Endodermal cell (in vitro differentiated cells): ENCODE results near the gene P4HA1. TPM values are rescaled to one million over a fixed set of nuclear protein-coding genes. Genes with fewer than 3 reads are reported as not detected.
A peak's percentile ranks its signal among the peaks of the same experiment; 100 is the strongest.
"Not testable (repeated sequence)": the region's sequence is repeated elsewhere in the genome, so short reads cannot be mapped to it uniquely, and the experiment has no call there.

Experiments used
- DNase-seq: peaks from one replicate; pipeline ENCODE4 v3.0.0-alpha.2; 2017
- H3K27ac ChIP-seq: 2 replicates; pipeline ENCODE4 v1.5.1; 2013; ENCODE audit warnings: mild to moderate bottlenecking, low read depth, low read length, moderate library complexity
- H3K27me3 ChIP-seq: 2 replicates; pipeline ENCODE4 v1.6.1; 2013; ENCODE audit warnings: mild to moderate bottlenecking, low read length, moderate library complexity; ENCODE audit not compliant: insufficient read depth, control insufficient read depth, poor library complexity, severe bottlenecking
- H3K36me3 ChIP-seq: 2 replicates; pipeline ENCODE4 v1.7.0; 2013; ENCODE audit warnings: mild to moderate bottlenecking, low read length, moderate library complexity; ENCODE audit not compliant: control insufficient read depth, insufficient read depth
- H3K4me1 ChIP-seq: one replicate; pipeline ENCODE4 v1.7.0; 2013; ENCODE audit warnings: low read length; ENCODE audit not compliant: control insufficient read depth, insufficient read depth
- H3K4me3 ChIP-seq: 2 replicates; pipeline ENCODE4 v1.5.1; 2013; ENCODE audit warnings: mild to moderate bottlenecking, low read length, moderate library complexity
- H3K9ac ChIP-seq: 2 replicates; pipeline ENCODE4 v1.6.1; 2013; ENCODE audit warnings: mild to moderate bottlenecking, low read length, moderate library complexity; ENCODE audit not compliant: poor library complexity, severe bottlenecking; ENCODE audit errors: extremely low read depth
- H3K9me3 ChIP-seq: 2 replicates; pipeline ENCODE4 v1.6.1; 2013; ENCODE audit warnings: mild to moderate bottlenecking, low read length, moderate library complexity; ENCODE audit not compliant: control insufficient read depth
- H3K27ac Mint-ChIP-seq: 2 replicates; pipeline ENCODE4 v1.8.0; 2020; ENCODE audit warnings: mixed read lengths
- H3K27me3 Mint-ChIP-seq: 2 replicates; pipeline ENCODE4 v1.8.0; 2021; ENCODE audit warnings: mild to moderate bottlenecking, mixed read lengths; ENCODE audit not compliant: insufficient read depth
- H3K36me3 Mint-ChIP-seq: 2 replicates; pipeline ENCODE4 v1.8.0; 2020; ENCODE audit warnings: low read depth, mixed read lengths
- H3K4me1 Mint-ChIP-seq: 2 replicates; pipeline ENCODE4 v1.8.0; 2020; ENCODE audit warnings: mixed read lengths
- H3K4me3 Mint-ChIP-seq: 2 replicates; pipeline ENCODE4 v1.8.0; 2020; ENCODE audit warnings: mild to moderate bottlenecking, moderate library complexity, mixed read lengths
- H3K9me3 Mint-ChIP-seq: 2 replicates; pipeline ENCODE4 v1.8.0; 2020; ENCODE audit warnings: mild to moderate bottlenecking, mixed read lengths
- WGBS, 2 experiments: methylation state at CpG; one replicate each; pipeline versions ENCODE4 v1.1.5 to v1.1.7; 2013; ENCODE audit warnings: missing lambda C conversion rate in 2 of 2, mixed read lengths in 1 of 2; ENCODE audit not compliant: insufficient coverage in 1 of 2, insufficient read length in 1 of 2; 5-methylcytosine and 5-hydroxymethylcytosine counted together
- total RNA-seq, 2 donors: library from RNA; stranded (reverse); fragmentation: NEBNext Ultra II Directional in 1 of 2; extraction: Animal tissue kit (Norgen Biotek cat#: 25700) in 1 of 2; gene quantifications; 2 replicates in 1 of 2; 3 replicates in 1 of 2; pipeline ENCODE4 v1.2.1, GENCODE V29; 2021
- TF ChIP-seq, protein P1 (sequence below): fragments of 200-600 bp; sonication (generic); conservative IDR thresholded peaks from 2 replicates; pipeline ENCODE4 v1.5.0; 2021; ENCODE audit warnings: antibody characterized with exemption, mild to moderate bottlenecking

P4HA1 gene
- total RNA-seq, 2 donors from 2014 or later: 45.1 to 46.9 TPM

DNA sequence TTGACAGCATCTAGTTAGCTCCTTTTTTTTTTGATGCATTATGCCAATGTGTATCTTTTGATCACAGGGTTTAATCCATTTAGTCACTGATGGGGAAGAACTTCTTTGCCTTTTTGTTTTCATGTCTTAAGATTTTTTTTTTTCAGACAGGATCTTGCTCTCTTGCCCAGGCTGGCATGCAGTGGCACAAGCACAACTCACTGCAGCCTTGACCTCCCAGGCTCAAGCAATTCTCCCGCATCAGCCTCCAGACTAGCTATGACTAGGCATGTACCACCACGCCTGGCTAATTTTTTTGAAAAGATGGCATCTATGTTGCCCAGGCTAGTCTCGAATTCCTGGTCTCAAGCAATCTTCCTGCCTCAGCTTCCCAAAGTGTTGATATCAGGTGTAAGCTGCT is 95.7 kb downstream of the P4HA1 start:
- DNase-seq: no peak
- H3K9me3 ChIP-seq: peaks cover 9% of the 10 kb centered on the region
- H3K4me3 ChIP-seq: no peak overlapping the region
- Mint-ChIP-seq H3K27me3 (no peaks in the 10 kb centered on the region), H3K4me1 (no peaks in the 10 kb centered on the region), H3K4me3 (no peak overlapping the region), H3K36me3 (peaks cover 9% of the 10 kb centered on the region), H3K9me3 (peaks cover 11% of the 10 kb centered on the region), H3K27ac (no peak overlapping the region)
- no peak overlapping the region for H3K27ac ChIP-seq
- no peaks in the 10 kb centered on the region for H3K4me1 ChIP-seq
- no peak overlapping the region for H3K9ac ChIP-seq
- TF ChIP-seq, protein P1, sequence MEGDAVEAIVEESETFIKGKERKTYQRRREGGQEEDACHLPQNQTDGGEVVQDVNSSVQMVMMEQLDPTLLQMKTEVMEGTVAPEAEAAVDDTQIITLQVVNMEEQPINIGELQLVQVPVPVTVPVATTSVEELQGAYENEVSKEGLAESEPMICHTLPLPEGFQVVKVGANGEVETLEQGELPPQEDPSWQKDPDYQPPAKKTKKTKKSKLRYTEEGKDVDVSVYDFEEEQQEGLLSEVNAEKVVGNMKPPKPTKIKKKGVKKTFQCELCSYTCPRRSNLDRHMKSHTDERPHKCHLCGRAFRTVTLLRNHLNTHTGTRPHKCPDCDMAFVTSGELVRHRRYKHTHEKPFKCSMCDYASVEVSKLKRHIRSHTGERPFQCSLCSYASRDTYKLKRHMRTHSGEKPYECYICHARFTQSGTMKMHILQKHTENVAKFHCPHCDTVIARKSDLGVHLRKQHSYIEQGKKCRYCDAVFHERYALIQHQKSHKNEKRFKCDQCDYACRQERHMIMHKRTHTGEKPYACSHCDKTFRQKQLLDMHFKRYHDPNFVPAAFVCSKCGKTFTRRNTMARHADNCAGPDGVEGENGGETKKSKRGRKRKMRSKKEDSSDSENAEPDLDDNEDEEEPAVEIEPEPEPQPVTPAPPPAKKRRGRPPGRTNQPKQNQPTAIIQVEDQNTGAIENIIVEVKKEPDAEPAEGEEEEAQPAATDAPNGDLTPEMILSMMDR: no peak
- no peaks in the 10 kb centered on the region for H3K27me3 ChIP-seq
- 91 to 95% methylated on average over 3 of the region's 3 CpGs for WGBS, 2 experiments
- no peaks in the 10 kb centered on the region for H3K36me3 ChIP-seq

DNA sequence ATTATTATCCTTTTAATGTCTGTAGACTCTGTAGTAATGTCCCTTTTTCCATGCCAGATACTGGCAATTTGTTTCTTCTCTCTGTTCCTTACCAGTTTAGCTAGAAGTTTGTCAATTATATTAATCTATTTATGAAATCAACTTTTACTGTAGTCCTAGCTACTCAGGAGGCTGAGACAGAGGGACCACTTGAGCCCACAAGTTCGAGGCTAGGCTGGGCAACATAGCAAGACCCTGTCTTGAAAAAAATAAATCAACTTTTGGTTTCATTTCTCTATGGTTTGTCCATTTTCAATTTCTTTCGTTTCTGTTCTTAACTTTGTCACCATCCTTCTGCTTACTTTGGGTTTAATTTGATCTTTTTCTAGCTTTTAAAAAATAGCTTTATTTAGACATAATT is 99.6 kb downstream of the P4HA1 start:
- no peak overlapping the region for H3K4me3 ChIP-seq
- H3K27me3 ChIP-seq: no peaks in the 10 kb centered on the region
- H3K4me3 Mint-ChIP-seq: no peak overlapping the region
- peaks cover 32% of the 10 kb centered on the region for H3K9me3 Mint-ChIP-seq
- no peak overlapping the region for H3K27ac Mint-ChIP-seq
- TF ChIP-seq, protein P1: no peak
- no peak for DNase-seq
- no peak overlapping the region for H3K27ac ChIP-seq
- 84 to 100% methylated on average over 2 of the region's 2 CpGs for WGBS, 2 experiments
- H3K27me3 Mint-ChIP-seq: no peaks in the 10 kb centered on the region
- H3K36me3 Mint-ChIP-seq: peaks cover 13% of the 10 kb centered on the region
- H3K9ac ChIP-seq: no peak overlapping the region
- no peaks in the 10 kb centered on the region for H3K4me1 Mint-ChIP-seq
- H3K4me1 ChIP-seq: no peaks in the 10 kb centered on the region
- peaks cover 9% of the 10 kb centered on the region for H3K9me3 ChIP-seq
- H3K36me3 ChIP-seq: no peaks in the 10 kb centered on the region

DNA sequence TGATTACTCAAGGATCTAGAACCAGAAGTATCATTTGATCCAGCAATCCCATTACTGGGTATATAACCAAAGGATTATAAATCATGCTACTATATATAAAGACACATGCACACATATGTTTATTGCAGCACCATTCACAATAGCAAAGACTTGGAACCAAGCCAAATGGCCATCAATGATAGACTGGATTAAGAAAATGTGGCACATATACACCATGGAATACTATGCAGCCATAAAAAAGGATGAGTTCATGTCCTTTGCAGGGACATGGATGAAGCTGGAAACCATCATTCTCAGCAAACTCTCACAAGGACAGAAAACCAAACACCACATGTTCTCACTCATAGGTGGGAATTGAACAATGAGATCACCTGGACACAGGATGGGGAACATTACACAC is 101.2 kb downstream of the P4HA1 start:
- H3K9ac ChIP-seq, H3K9me3 ChIP-seq, H3K4me1 ChIP-seq, H3K27me3 ChIP-seq, H3K27me3 Mint-ChIP-seq, H3K27ac Mint-ChIP-seq, H3K4me1 Mint-ChIP-seq, H3K4me3 Mint-ChIP-seq, DNase-seq, H3K4me3 ChIP-seq, H3K27ac ChIP-seq, H3K36me3 ChIP-seq: not testable (repeated sequence)
- H3K9me3 Mint-ChIP-seq: peaks cover 34% of the 10 kb centered on the region
- peaks cover 17% of the 10 kb centered on the region for H3K36me3 Mint-ChIP-seq

DNA sequence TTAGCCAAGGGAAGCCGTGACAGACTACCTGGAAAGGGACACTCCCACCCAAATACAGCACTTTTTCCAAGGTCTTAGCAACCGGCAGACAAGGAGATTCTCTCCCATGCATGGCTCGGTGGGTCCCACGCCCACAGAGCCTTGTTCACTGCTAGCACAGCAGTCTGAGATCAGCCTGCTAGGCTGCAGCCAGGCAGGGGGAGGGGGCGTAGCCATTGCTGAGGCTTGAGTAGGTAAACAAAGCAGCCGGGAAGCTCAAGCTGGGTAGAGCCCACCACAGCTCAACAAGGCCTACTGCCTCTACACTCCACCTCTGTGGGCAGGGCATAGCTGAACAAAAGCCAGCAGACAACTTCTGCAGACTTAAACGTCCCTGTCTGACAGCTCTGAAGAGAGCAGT is 106.9 kb downstream of the P4HA1 start:
- peaks cover 14% of the 10 kb centered on the region for H3K9me3 Mint-ChIP-seq
- not testable (repeated sequence) for H3K4me1 Mint-ChIP-seq, H3K36me3 ChIP-seq, H3K27me3 ChIP-seq, H3K4me3 Mint-ChIP-seq, H3K4me1 ChIP-seq, H3K9ac ChIP-seq, H3K27me3 Mint-ChIP-seq, H3K4me3 ChIP-seq, H3K27ac ChIP-seq, H3K9me3 ChIP-seq, H3K27ac Mint-ChIP-seq
- H3K36me3 Mint-ChIP-seq: peaks cover 18% of the 10 kb centered on the region
- DNase-seq: peak; percentile 48
- 70 to 80% methylated on average over 3 to 7 of the region's 7 CpGs for WGBS, 2 experiments

DNA sequence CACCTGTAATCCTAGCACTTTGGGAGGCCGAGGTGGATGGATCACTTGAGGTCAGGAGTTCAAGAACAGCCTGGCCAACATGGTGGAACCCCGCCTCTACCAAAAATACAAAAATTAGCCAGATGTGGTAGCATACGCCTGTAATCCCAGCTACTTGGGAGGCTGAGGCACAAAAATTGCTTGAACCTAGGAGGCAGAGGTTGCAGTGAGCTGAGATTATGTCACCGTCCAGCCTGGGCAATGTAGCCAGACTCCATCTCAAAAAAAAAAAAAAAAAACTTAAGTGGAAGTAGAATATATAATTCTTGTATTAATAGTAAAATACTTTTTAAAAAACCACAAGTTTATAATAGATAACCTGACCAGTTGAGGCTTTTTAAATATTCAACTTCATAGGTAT is 112.0 kb downstream of the P4HA1 start:
- H3K36me3 Mint-ChIP-seq, H3K4me1 ChIP-seq, H3K4me3 Mint-ChIP-seq, H3K27ac Mint-ChIP-seq, H3K4me3 ChIP-seq, H3K9ac ChIP-seq, H3K9me3 Mint-ChIP-seq, DNase-seq, H3K36me3 ChIP-seq, H3K27ac ChIP-seq, H3K27me3 Mint-ChIP-seq, H3K4me1 Mint-ChIP-seq, H3K27me3 ChIP-seq: not testable (repeated sequence)
- 89 to 98% methylated on average over 2 to 3 of the region's 4 CpGs for WGBS, 2 experiments
- peaks cover 10% of the 10 kb centered on the region for H3K9me3 ChIP-seq
